H1 (cell line): ENCODE measurements around the gene SPAG17. TPM values are rescaled to one million over a fixed set of nuclear protein-coding genes. Genes with fewer than 3 reads are reported as not detected.
A peak's percentile ranks its signal among the peaks of the same experiment; 100 is the strongest.

Experiments used
- CTCF ChIA-PET: fragments of 300-600 bp; sonication (Branson Sonifier 250); formaldehyde crosslinking; loops from one replicate; lab custom pipeline; 2021; ENCODE audit not compliant: partially characterized antibody; lab: Charles Lee
- POLR2A ChIA-PET: fragments of 300-600 bp; sonication (Branson Sonifier 250); formaldehyde crosslinking; loops from one replicate; lab custom pipeline; 2021; ENCODE audit warnings: inconsistent platforms; ENCODE audit not compliant: partially characterized antibody; lab: Charles Lee
- DNase-seq, 2 experiments: peaks; one replicate each; pipeline versions ENCODE4 v3.0.0 to v3.0.0-alpha.2; 2010 to 2022; ENCODE audit warnings: low spot score in 2 of 2, low read depth in 1 of 2, mixed read lengths in 1 of 2
- FAIRE-seq: peaks from 2 replicates; lab custom pipeline; 2011; peaks lifted over from hg19 to GRCh38; lab: Jason Lieb, UNC
- H2AFZ ChIP-seq: 2 replicates; pipeline ENCODE4 v1.8.1; 2012; ENCODE audit warnings: low read length, inconsistent platforms
- H2AK5ac ChIP-seq: 2 replicates; pipeline ENCODE4 v1.6.1; 2013; ENCODE audit warnings: low read depth, low read length
- H2BK120ac ChIP-seq: replicated peaks from 2 replicates; pipeline ENCODE3; 2013; ENCODE audit warnings: low read depth, low read length, inconsistent platforms
- H2BK12ac ChIP-seq: 2 replicates; pipeline ENCODE4 v1.6.1; 2013; ENCODE audit warnings: low read depth, low read length
- H2BK15ac ChIP-seq: 2 replicates; pipeline ENCODE4 v1.6.1; 2013; ENCODE audit warnings: low read length
- H2BK20ac ChIP-seq: 2 replicates; pipeline ENCODE4 v1.6.1; 2013; ENCODE audit warnings: low read length
- H2BK5ac ChIP-seq: 2 replicates; pipeline ENCODE4 v1.6.1; 2013; ENCODE audit warnings: low read depth, low read length
- H3K14ac ChIP-seq: 2 replicates; pipeline ENCODE4 v1.6.1; 2013; ENCODE audit warnings: inconsistent platforms; ENCODE audit not compliant: insufficient read length
- H3K18ac ChIP-seq: 2 replicates; pipeline ENCODE4 v1.6.1; 2013; ENCODE audit warnings: low read length; ENCODE audit errors: extremely low read depth
- H3K23ac ChIP-seq: 2 replicates; pipeline ENCODE4 v1.6.1; 2013; ENCODE audit warnings: inconsistent platforms; ENCODE audit not compliant: insufficient read length
- H3K23me2 ChIP-seq: 2 replicates; pipeline ENCODE4 v1.6.1; 2013; ENCODE audit warnings: low read depth, low read length
- H3K27ac ChIP-seq: 2 replicates; pipeline ENCODE4 v1.6.1; 2011; ENCODE audit warnings: low read depth, low read length, inconsistent platforms
- H3K27me3 ChIP-seq, 4 experiments: replicated peaks in 1 of 4; 1 replicate in 1 of 4; 2 replicates in 3 of 4; pipeline versions ENCODE4 v1.6.1 to v1.8.1; 2011 to 2013; ENCODE audit warnings: low read length in 3 of 4, mild to moderate bottlenecking in 3 of 4, inconsistent platforms in 2 of 4, mixed read lengths in 2 of 4, moderate library complexity in 1 of 4; ENCODE audit not compliant: control insufficient read depth in 3 of 4, insufficient read depth in 3 of 4; ENCODE audit errors: extremely low read depth in 1 of 4
- H3K36me3 ChIP-seq, 4 experiments: 2 replicates each; pipeline versions ENCODE4 v1.6.1 to v1.8.1; 2011 to 2013; ENCODE audit warnings: mild to moderate bottlenecking in 4 of 4, low read length in 3 of 4, moderate library complexity in 2 of 4, control low read depth in 1 of 4, inconsistent platforms in 1 of 4; ENCODE audit not compliant: insufficient read depth in 4 of 4, control insufficient read depth in 2 of 4
- H3K4ac ChIP-seq: replicated peaks from 2 replicates; pipeline ENCODE3; 2013; ENCODE audit warnings: low read length, low read depth, mixed read lengths, inconsistent platforms; ENCODE audit not compliant: insufficient read length
- H3K4me1 ChIP-seq, 4 experiments: replicated peaks in 1 of 4; 1 replicate in 1 of 4; 2 replicates in 3 of 4; pipeline versions ENCODE4 v1.6.1 to v1.8.1; 2011 to 2013; ENCODE audit warnings: low read length in 3 of 4, inconsistent platforms in 2 of 4, mixed read lengths in 1 of 4; ENCODE audit not compliant: insufficient read depth in 4 of 4, control insufficient read depth in 3 of 4
- H3K4me2 ChIP-seq, 2 experiments: 2 replicates each; pipeline versions ENCODE4 v1.6.1 to v1.8.1; 2011 to 2013; ENCODE audit warnings: low read depth in 2 of 2, low read length in 2 of 2, control low read depth in 1 of 2, inconsistent platforms in 1 of 2, mild to moderate bottlenecking in 1 of 2; ENCODE audit not compliant: insufficient read depth in 1 of 2
- H3K4me3 ChIP-seq, 4 experiments: fragments of 200-600, 300-600 bp in 1 of 4; sonication (generic), shearing (Covaris generic), sonication (Bioruptor Twin) in 1 of 4; 2 replicates each; pipeline versions ENCODE4 v1.5.1 to v1.8.1; 2011 to 2016; ENCODE audit warnings: low read length in 4 of 4, low read depth in 3 of 4, control low read depth in 2 of 4, inconsistent platforms in 2 of 4, mild to moderate bottlenecking in 2 of 4, mixed read lengths in 1 of 4, moderate library complexity in 1 of 4; ENCODE audit not compliant: insufficient read depth in 2 of 4; ENCODE audit errors: extremely low read depth in 1 of 4
- H3K56ac ChIP-seq: replicated peaks from 2 replicates; pipeline ENCODE3; 2013; ENCODE audit warnings: low read depth, mild to moderate bottlenecking, mixed read lengths, low read length, inconsistent platforms; ENCODE audit not compliant: insufficient read length
- H3K79me1 ChIP-seq: 2 replicates; pipeline ENCODE4 v1.6.1; 2013; ENCODE audit warnings: low read depth, low read length, control low read depth
- H3K79me2 ChIP-seq, 2 experiments: 2 replicates each; pipeline versions ENCODE4 v1.6.1 to v1.8.1; 2012 to 2013; ENCODE audit warnings: low read length in 2 of 2, mild to moderate bottlenecking in 2 of 2, inconsistent platforms in 1 of 2; ENCODE audit not compliant: insufficient read depth in 2 of 2, control insufficient read depth in 1 of 2
- H3K9ac ChIP-seq, 4 experiments: replicated peaks in 1 of 4; 1 replicate in 1 of 4; 2 replicates in 3 of 4; pipeline versions ENCODE4 v1.6.1 to v1.8.1; 2011 to 2013; ENCODE audit warnings: low read depth in 3 of 4, low read length in 3 of 4, control low read depth in 2 of 4, mild to moderate bottlenecking in 2 of 4, moderate library complexity in 2 of 4, inconsistent platforms in 1 of 4; ENCODE audit errors: extremely low read depth in 1 of 4
- H3K9me3 ChIP-seq, 2 experiments: 2 replicates each; pipeline versions ENCODE4 v1.6.1 to v1.8.1; 2012 to 2013; ENCODE audit warnings: mild to moderate bottlenecking in 2 of 2, moderate library complexity in 2 of 2, control low read depth in 1 of 2, inconsistent platforms in 1 of 2, low read depth in 1 of 2, low read length in 1 of 2, mixed read lengths in 1 of 2; ENCODE audit not compliant: insufficient read depth in 2 of 2
- H4K20me1 ChIP-seq, 2 experiments: replicated peaks in 1 of 2; 2 replicates each; pipeline versions ENCODE3 to v1.8.1; 2011 to 2013; ENCODE audit warnings: inconsistent platforms in 2 of 2, low read length in 2 of 2, mild to moderate bottlenecking in 1 of 2; ENCODE audit not compliant: insufficient read depth in 2 of 2, control insufficient read depth in 1 of 2
- H4K5ac ChIP-seq: 2 replicates; pipeline ENCODE4 v1.6.1; 2013; ENCODE audit warnings: low read length, low read depth, mixed read lengths, inconsistent platforms; ENCODE audit not compliant: insufficient read length
- H4K8ac ChIP-seq: 2 replicates; pipeline ENCODE4 v1.8.0; 2013; ENCODE audit warnings: mild to moderate bottlenecking, moderate library complexity, low read length, inconsistent platforms; ENCODE audit not compliant: insufficient read depth; ENCODE audit errors: extremely low read depth
- H4K91ac ChIP-seq: replicated peaks from 2 replicates; pipeline ENCODE3; 2013; ENCODE audit warnings: low read length, mixed read lengths, inconsistent platforms; ENCODE audit not compliant: insufficient read length
- BCL11A ChIP-seq, 2 experiments: IDR thresholded peaks; one replicate each; pipeline ENCODE4 v1.6.1; 2011; ENCODE audit warnings: low read depth in 2 of 2, low read length in 2 of 2, mild to moderate bottlenecking in 2 of 2
- CTCF ChIP-seq, 3 experiments: IDR thresholded peaks; 1 replicate in 2 of 3; 2 replicates in 1 of 3; pipeline versions ENCODE4 v1.5.1 to v1.6.1; 2011; ENCODE audit warnings: low read length in 3 of 3, mild to moderate bottlenecking in 3 of 3, inconsistent platforms in 2 of 3, low read depth in 1 of 3, moderate library complexity in 1 of 3; ENCODE audit not compliant: insufficient read depth in 1 of 3; ENCODE audit errors: control extremely low read depth in 1 of 3
- POLR2A ChIP-seq, 2 experiments: IDR thresholded peaks; 1 replicate in 1 of 2; 2 replicates in 1 of 2; pipeline ENCODE4 v1.6.1; 2011; ENCODE audit warnings: low read depth in 2 of 2, low read length in 2 of 2, mild to moderate bottlenecking in 2 of 2; ENCODE audit errors: control extremely low read depth in 1 of 2
- RAD21 ChIP-seq, 2 experiments: IDR thresholded peaks in 1 of 2; conservative IDR thresholded peaks in 1 of 2; 2 replicates each; pipeline ENCODE4 v1.6.1; 2011; ENCODE audit warnings: low read depth in 2 of 2, low read length in 2 of 2, improper control_type of control experiment in 1 of 2, inconsistent platforms in 1 of 2, mild to moderate bottlenecking in 1 of 2, moderate library complexity in 1 of 2
- WGBS, 2 experiments: shearing (Covaris generic) in 1 of 2; methylation state at CpG; one replicate each; pipeline versions ENCODE4 v1.1.6 to v1.1.7; 2013 to 2015; ENCODE audit warnings: low lambda C conversion rate in 2 of 2, mixed read lengths in 2 of 2, inconsistent platforms in 1 of 2, low coverage in 1 of 2, missing lambda C conversion rate in 1 of 2; ENCODE audit not compliant: insufficient replicate concordance in 2 of 2, insufficient coverage in 1 of 2, insufficient read length in 1 of 2; ENCODE audit errors: extremely low coverage in 1 of 2, missing lambda C conversion rate in 1 of 2; 5-methylcytosine and 5-hydroxymethylcytosine counted together
- polyA plus RNA-seq, 7 experiments: library from polyadenylated mRNA; depleted of rRNA in 3 of 7; stranded (reverse) in 5 of 7; unstranded in 2 of 7; fragments of >200 nt in 5 of 7; fragments of 200-250 nt in 2 of 7; gene quantifications; 1 replicate in 5 of 7; 2 replicates in 1 of 7; 4 replicates in 1 of 7; pipeline versions ENCODE4 v1.2.1 to v1.2.3, GENCODE V29; 2011 to 2013; ENCODE audit warnings: missing spikeins in 2 of 7, mixed read lengths in 2 of 7
- total RNA-seq: library from RNA; stranded (reverse); fragmentation: NEBNext Ultra II Directional; extraction: Animal tissue kit (Norgen Biotek cat#: 25700); gene quantifications from 2 replicates; pipeline ENCODE4 v1.2.1, GENCODE V29; 2021

SPAG17 gene
- total and polyA plus RNA-seq, 2 of the 8 experiments (the other 6 are each of a cell fraction or from before 2014, with no cell fraction given) = 0.56 to 0.62 TPM

- H3K79me1 ChIP-seq = no peaks in the 10 kb centered on the region
- no peak overlapping the region for H2BK120ac ChIP-seq
- no peak overlapping the region for H3K4ac ChIP-seq
- WGBS, 2 experiments = 91% methylated on average over 1 of the region's 1 CpG; no CpG with 5 or more reads in 1 of the 2 experiments
- peak; percentile 91 for FAIRE-seq
- H2BK15ac ChIP-seq = 0 out of 2 replicates have a peak overlapping the region, but pooled peaks have one; percentile 22
- H4K20me1 ChIP-seq = no peaks in the 10 kb centered on the region
- no peaks in the 10 kb centered on the region for H3K79me2 ChIP-seq
- H4K5ac ChIP-seq = no peak overlapping the region
- no peak overlapping the region for H3K4me3 ChIP-seq
- H3K23ac ChIP-seq = no peak overlapping the region
- H3K23me2 ChIP-seq = no peaks in the 10 kb centered on the region
- H2BK5ac ChIP-seq = no peak overlapping the region
- peak; percentile 5 to 57 for DNase-seq
- no peak overlapping the region for H4K91ac ChIP-seq
- no peak overlapping the region for H3K9ac ChIP-seq
- no peaks in the 10 kb centered on the region for H3K4me1 ChIP-seq
- H3K14ac ChIP-seq = no peak overlapping the region
- no peak overlapping the region for H3K4me2 ChIP-seq
- H4K8ac ChIP-seq = no peak overlapping the region
- TF ChIP-seq RAD21 (IDR thresholded peaks at IDR 0.05 in 1 of 2, conservative IDR thresholded peaks at IDR 0.05 in 1 of 2; ENCODE audit: low read depth in 2 of 2, low read length in 2 of 2) = peak; percentile 92 to 93
- TF ChIP-seq POLR2A (IDR thresholded peaks at IDR 0.05; ENCODE audit: control extremely low read depth in 1 of 2, low read depth in 2 of 2, low read length in 2 of 2) = no peak
- peak in 2 of 3 experiments; percentile 70 to 73; a peak in 3 of 4 replicates for TF ChIP-seq CTCF (IDR thresholded peaks at IDR 0.05; ENCODE audit: control extremely low read depth in 1 of 3, insufficient read depth in 1 of 3, low read depth in 1 of 3, low read length in 3 of 3)
- no peak for TF ChIP-seq BCL11A (IDR thresholded peaks at IDR 0.05; ENCODE audit: low read depth in 2 of 2, low read length in 2 of 2)
- H3K56ac ChIP-seq = no peak overlapping the region
- no peak overlapping the region for H2BK20ac ChIP-seq
- ChIA-PET CTCF (interaction anchor here (0.8 to 2.3 kb wide), 34 partner anchors 9 to 1052 kb away, joined by 3 to 17 read pairs (median 3); no protein-coding TSS in a partner anchor), POLR2A (no interaction called here)
- H3K36me3 ChIP-seq = no peaks in the 10 kb centered on the region
- H2AFZ ChIP-seq = no peak overlapping the region
- no peaks in the 10 kb centered on the region for H3K27me3 ChIP-seq
- no peak overlapping the region for H3K18ac ChIP-seq
- H3K9me3 ChIP-seq = no peaks in the 10 kb centered on the region
- H2BK12ac ChIP-seq = no peak overlapping the region
- no peak overlapping the region for H3K27ac ChIP-seq
- no peak overlapping the region for H2AK5ac ChIP-seq
Observed at GRCh38 chr1:118223426-118223825, 38.4 kb upstream of the SPAG17 start.
